ENCODE measurements around the gene KCTD11. TPM values are rescaled to one million over a fixed set of nuclear protein-coding genes. Genes with fewer than 3 reads are reported as not detected.
"Not testable (repeated sequence)": the region's sequence is repeated elsewhere in the genome, so short reads cannot be mapped to it uniquely, and the experiment has no call there.

Gene KCTD11
- total RNA-seq, 1 experiment from 2014 or later, result 11.0 TPM

DNA sequence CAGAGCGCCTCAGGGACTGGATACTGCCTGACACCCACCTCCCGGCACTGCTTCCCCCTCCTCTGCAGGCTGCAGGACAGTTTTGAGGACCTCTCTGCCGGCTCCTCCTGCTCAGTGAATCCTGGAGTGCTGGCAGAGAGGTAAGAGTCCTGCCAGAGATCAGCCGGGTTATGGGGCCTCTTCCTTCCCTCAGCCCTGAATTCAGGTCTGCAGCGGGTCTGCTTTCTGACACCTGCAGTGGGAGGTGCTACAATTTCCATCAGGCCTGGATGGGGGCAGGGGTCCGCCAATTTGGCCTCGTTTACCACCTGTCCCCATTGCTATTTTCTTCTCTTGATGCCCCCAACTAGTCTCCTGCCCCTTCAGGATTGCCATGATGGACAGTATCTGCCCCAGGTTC is 19.9 kb upstream of the KCTD11 start:
- POLR2A ChIA-PET, result no interaction called here

DNA sequence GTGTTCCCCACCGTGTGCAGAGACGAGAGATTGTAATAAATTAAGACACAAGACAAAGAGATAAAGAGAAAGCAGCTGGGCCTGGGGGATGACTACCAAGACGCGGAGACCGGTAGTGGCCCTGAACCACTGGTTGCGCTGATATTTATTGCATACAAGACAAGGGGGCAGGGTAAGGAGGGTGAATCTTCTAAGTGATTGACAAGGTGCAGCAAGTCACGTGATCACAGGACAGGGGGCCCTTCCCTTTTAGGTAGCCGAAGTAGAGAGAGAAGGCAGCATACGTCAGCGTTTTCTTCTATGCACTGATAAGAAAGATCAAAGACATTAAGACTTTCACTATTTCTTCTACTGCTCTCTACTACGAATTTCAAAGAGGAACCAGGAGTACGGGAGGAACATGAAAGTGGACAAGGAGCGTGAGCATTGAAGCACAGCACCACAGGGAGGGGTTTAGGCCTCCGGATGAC is 19.3 kb upstream of the KCTD11 start:
- H3K9me3 ChIP-seq (ENCODE audit: control insufficient read depth, insufficient read depth, low read depth, low read length); H3K36me3 ChIP-seq (ENCODE audit: control insufficient read depth, insufficient read depth, low read length); H3K4me1 ChIP-seq (ENCODE audit: control insufficient read depth, insufficient read depth, low read length); in situ Hi-C loops (cut with HindIII; ENCODE audit: low pct_unique_long_range_greater_than_20kb, low sequenced_read_pairs); H3K4me3 ChIP-seq (ENCODE audit: low read depth in 2 of 2, low read length in 2 of 2); H3K27ac ChIP-seq (ENCODE audit: low read length); ATAC-seq; POLR2A ChIA-PET; intact Hi-C loops (cut with micrococcal nuclease; ENCODE audit: unreplicated experiment); DNase-seq (ENCODE audit: low read depth, low spot score); H3K27me3 ChIP-seq (ENCODE audit: control insufficient read depth, insufficient read depth, low read length); BruUV-seq (replicated peaks); CTCF ChIA-PET: not testable (repeated sequence)

More for the DNA sequence above, 19.9 kb upstream of the KCTD11 start:
- peaks cover 7% of the 10 kb centered on the region for H3K4me1 ChIP-seq (ENCODE audit: control insufficient read depth, insufficient read depth, low read length)
- H3K27ac ChIP-seq (ENCODE audit: low read length), result no peak overlapping the region
- H3K9me3 ChIP-seq (ENCODE audit: control insufficient read depth, insufficient read depth, low read depth, low read length), result no peaks in the 10 kb centered on the region
- H3K4me3 ChIP-seq (ENCODE audit: low read depth in 2 of 2, low read length in 2 of 2), result no peak overlapping the region
- CTCF ChIA-PET, result no interaction called here
- intact Hi-C loops (cut with micrococcal nuclease; ENCODE audit: unreplicated experiment) (no loop called here), in situ Hi-C loops (cut with HindIII; ENCODE audit: low pct_unique_long_range_greater_than_20kb, low sequenced_read_pairs) (no loop called here)
- DNase-seq (ENCODE audit: low read depth, low spot score) (no peak), ATAC-seq (no peak)
- TF ChIP-seq TCF7L2 (IDR thresholded peaks at IDR 0.05; ENCODE audit: low read depth, low read length), result no peak
- no peak for TF ChIP-seq SIN3A (IDR thresholded peaks at IDR 0.05; ENCODE audit: borderline replicate concordance, insufficient read depth, low read depth, low read length)
- TF ChIP-seq, protein P1, sequence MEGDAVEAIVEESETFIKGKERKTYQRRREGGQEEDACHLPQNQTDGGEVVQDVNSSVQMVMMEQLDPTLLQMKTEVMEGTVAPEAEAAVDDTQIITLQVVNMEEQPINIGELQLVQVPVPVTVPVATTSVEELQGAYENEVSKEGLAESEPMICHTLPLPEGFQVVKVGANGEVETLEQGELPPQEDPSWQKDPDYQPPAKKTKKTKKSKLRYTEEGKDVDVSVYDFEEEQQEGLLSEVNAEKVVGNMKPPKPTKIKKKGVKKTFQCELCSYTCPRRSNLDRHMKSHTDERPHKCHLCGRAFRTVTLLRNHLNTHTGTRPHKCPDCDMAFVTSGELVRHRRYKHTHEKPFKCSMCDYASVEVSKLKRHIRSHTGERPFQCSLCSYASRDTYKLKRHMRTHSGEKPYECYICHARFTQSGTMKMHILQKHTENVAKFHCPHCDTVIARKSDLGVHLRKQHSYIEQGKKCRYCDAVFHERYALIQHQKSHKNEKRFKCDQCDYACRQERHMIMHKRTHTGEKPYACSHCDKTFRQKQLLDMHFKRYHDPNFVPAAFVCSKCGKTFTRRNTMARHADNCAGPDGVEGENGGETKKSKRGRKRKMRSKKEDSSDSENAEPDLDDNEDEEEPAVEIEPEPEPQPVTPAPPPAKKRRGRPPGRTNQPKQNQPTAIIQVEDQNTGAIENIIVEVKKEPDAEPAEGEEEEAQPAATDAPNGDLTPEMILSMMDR (IDR thresholded peaks at IDR 0.05), result no peak
- TF ChIP-seq, protein P2, sequence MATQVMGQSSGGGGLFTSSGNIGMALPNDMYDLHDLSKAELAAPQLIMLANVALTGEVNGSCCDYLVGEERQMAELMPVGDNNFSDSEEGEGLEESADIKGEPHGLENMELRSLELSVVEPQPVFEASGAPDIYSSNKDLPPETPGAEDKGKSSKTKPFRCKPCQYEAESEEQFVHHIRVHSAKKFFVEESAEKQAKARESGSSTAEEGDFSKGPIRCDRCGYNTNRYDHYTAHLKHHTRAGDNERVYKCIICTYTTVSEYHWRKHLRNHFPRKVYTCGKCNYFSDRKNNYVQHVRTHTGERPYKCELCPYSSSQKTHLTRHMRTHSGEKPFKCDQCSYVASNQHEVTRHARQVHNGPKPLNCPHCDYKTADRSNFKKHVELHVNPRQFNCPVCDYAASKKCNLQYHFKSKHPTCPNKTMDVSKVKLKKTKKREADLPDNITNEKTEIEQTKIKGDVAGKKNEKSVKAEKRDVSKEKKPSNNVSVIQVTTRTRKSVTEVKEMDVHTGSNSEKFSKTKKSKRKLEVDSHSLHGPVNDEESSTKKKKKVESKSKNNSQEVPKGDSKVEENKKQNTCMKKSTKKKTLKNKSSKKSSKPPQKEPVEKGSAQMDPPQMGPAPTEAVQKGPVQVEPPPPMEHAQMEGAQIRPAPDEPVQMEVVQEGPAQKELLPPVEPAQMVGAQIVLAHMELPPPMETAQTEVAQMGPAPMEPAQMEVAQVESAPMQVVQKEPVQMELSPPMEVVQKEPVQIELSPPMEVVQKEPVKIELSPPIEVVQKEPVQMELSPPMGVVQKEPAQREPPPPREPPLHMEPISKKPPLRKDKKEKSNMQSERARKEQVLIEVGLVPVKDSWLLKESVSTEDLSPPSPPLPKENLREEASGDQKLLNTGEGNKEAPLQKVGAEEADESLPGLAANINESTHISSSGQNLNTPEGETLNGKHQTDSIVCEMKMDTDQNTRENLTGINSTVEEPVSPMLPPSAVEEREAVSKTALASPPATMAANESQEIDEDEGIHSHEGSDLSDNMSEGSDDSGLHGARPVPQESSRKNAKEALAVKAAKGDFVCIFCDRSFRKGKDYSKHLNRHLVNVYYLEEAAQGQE (IDR thresholded peaks at IDR 0.05; ENCODE audit: insufficient read depth in 1 of 2, low read depth in 2 of 2, low read length in 1 of 2), result no peak
- no TSS peak for BruUV-seq (replicated peaks)
- H3K27me3 ChIP-seq (ENCODE audit: control insufficient read depth, insufficient read depth, low read length), result no peaks in the 10 kb centered on the region
- H3K36me3 ChIP-seq (ENCODE audit: control insufficient read depth, insufficient read depth, low read length), result no peaks in the 10 kb centered on the region; the same call in 1 of the 2 replicates

DNA sequence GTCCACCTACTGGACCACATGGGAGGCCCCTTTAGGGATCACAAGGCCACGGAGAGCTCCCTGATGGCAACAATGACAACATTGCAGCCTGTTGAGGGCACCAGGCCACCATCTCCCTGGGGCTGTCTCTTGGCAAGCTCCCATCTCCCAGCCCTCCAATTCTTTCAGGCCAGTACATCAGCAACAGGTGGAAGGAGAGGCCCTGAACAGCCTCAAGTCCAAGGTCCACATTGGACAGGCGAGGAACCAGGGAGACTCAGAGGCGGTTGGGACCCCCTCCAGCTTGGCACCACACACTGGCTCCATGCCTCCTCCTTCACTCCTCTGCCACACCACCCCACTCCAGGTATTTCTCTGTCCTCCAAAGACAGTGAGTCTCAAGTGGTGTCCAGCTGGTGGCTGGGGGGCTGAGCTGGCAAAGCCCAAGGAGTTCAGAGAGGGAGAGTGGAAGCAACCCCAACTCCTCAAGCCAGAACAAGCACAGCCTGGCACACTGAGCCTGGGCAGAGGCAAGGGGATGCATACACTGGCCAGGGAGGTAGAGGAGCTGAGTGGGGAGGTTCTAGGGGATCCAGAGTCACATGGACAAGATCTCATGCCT is 16.9 kb upstream of the KCTD11 start:
- TF ChIP-seq, protein P1 (IDR thresholded peaks at IDR 0.05), result no peak
- TF ChIP-seq POLR2AphosphoS5 (IDR thresholded peaks at IDR 0.05; ENCODE audit: low read depth, low read length) (no peak), SIN3A (IDR thresholded peaks at IDR 0.05; ENCODE audit: borderline replicate concordance, insufficient read depth, low read depth, low read length) (no peak), TCF7L2 (IDR thresholded peaks at IDR 0.05; ENCODE audit: low read depth, low read length) (no peak)
- TF ChIP-seq, protein P2 (IDR thresholded peaks at IDR 0.05; ENCODE audit: insufficient read depth in 1 of 2, low read depth in 2 of 2, low read length in 1 of 2), result no peak
- ATAC-seq (no peak), DNase-seq (ENCODE audit: low read depth, low spot score) (no peak)
- intact Hi-C loops (cut with micrococcal nuclease; ENCODE audit: unreplicated experiment), result no loop called here
- POLR2A ChIA-PET, result interaction anchor here (0.6 kb wide), 1 partner anchor 250 kb away, joined by 4 read pairs; no protein-coding TSS in a partner anchor
- H3K4me1 ChIP-seq (ENCODE audit: control insufficient read depth, insufficient read depth, low read length), result peaks cover 3% of the 10 kb centered on the region
- H3K36me3 ChIP-seq (ENCODE audit: control insufficient read depth, insufficient read depth, low read length), result no peaks in the 10 kb centered on the region
- CTCF ChIA-PET, result no interaction called here
- no peaks in the 10 kb centered on the region for H3K27me3 ChIP-seq (ENCODE audit: control insufficient read depth, insufficient read depth, low read length)
- no peaks in the 10 kb centered on the region for H3K9me3 ChIP-seq (ENCODE audit: control insufficient read depth, insufficient read depth, low read depth, low read length)
- in situ Hi-C loops (cut with HindIII; ENCODE audit: low pct_unique_long_range_greater_than_20kb, low sequenced_read_pairs), result no loop called here
- BruUV-seq (replicated peaks), result no TSS peak
- H3K4me3 ChIP-seq (ENCODE audit: low read depth in 2 of 2, low read length in 2 of 2), result no peak overlapping the region
- H3K27ac ChIP-seq (ENCODE audit: low read length), result no peak overlapping the region
